ENCODE measurements around the gene NKAIN2.

DNA sequence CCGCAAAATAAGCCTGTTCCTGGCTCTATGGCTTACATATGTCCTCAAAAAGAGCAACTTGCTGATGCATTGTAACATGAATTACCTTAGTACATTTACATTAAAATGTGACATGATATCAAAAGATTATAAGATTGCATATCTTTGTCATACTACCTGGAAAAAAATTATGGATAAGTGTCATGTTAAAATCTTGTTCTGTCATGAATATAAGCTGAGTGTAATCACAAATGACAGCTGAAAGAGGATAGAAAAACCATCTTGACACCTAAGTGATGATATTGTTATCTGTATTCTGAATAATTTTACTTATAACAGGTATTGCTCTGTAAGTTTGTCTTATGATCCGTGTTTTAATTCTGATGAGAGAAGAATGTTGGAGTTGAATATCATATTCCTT is 655.6 kb downstream of the NKAIN2 start:
- no peak for TF ChIP-seq ZNF114 (tag by site-specific recombination; IDR thresholded peaks at IDR 0.05)
- TF ChIP-seq, protein P1, sequence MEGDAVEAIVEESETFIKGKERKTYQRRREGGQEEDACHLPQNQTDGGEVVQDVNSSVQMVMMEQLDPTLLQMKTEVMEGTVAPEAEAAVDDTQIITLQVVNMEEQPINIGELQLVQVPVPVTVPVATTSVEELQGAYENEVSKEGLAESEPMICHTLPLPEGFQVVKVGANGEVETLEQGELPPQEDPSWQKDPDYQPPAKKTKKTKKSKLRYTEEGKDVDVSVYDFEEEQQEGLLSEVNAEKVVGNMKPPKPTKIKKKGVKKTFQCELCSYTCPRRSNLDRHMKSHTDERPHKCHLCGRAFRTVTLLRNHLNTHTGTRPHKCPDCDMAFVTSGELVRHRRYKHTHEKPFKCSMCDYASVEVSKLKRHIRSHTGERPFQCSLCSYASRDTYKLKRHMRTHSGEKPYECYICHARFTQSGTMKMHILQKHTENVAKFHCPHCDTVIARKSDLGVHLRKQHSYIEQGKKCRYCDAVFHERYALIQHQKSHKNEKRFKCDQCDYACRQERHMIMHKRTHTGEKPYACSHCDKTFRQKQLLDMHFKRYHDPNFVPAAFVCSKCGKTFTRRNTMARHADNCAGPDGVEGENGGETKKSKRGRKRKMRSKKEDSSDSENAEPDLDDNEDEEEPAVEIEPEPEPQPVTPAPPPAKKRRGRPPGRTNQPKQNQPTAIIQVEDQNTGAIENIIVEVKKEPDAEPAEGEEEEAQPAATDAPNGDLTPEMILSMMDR (tag by site-specific recombination; IDR thresholded peaks at IDR 0.05) = no peak
- TF ChIP-seq, protein P2, sequence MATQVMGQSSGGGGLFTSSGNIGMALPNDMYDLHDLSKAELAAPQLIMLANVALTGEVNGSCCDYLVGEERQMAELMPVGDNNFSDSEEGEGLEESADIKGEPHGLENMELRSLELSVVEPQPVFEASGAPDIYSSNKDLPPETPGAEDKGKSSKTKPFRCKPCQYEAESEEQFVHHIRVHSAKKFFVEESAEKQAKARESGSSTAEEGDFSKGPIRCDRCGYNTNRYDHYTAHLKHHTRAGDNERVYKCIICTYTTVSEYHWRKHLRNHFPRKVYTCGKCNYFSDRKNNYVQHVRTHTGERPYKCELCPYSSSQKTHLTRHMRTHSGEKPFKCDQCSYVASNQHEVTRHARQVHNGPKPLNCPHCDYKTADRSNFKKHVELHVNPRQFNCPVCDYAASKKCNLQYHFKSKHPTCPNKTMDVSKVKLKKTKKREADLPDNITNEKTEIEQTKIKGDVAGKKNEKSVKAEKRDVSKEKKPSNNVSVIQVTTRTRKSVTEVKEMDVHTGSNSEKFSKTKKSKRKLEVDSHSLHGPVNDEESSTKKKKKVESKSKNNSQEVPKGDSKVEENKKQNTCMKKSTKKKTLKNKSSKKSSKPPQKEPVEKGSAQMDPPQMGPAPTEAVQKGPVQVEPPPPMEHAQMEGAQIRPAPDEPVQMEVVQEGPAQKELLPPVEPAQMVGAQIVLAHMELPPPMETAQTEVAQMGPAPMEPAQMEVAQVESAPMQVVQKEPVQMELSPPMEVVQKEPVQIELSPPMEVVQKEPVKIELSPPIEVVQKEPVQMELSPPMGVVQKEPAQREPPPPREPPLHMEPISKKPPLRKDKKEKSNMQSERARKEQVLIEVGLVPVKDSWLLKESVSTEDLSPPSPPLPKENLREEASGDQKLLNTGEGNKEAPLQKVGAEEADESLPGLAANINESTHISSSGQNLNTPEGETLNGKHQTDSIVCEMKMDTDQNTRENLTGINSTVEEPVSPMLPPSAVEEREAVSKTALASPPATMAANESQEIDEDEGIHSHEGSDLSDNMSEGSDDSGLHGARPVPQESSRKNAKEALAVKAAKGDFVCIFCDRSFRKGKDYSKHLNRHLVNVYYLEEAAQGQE (tag by site-specific recombination; IDR thresholded peaks at IDR 0.05) = no peak
- TF ChIP-seq ZNF621 (tag by site-specific recombination; IDR thresholded peaks at IDR 0.05) = no peak
